NOMO-1 treated with dmso at 0.1 percent for 144 hours (cell line): ENCODE data around the gene RRP9.
"Not testable (repeated sequence)": the region's sequence is repeated elsewhere in the genome, so short reads cannot be mapped to it uniquely, and the experiment has no call there.

Source experiments
- DNase-seq: peaks from one replicate; lab custom pipeline; 2025; ENCODE audit not compliant: unreplicated experiment; lab: John Stamatoyannopoulos, UW

Gene RRP9

GRCh38 chr3:51941798-51942602 lies at the start of gene RRP9, which contains the start of gene PARP3:
Gene RRP9, minus strand, starts transcription at chr3:51941904. Its CDS starts 37 bp downstream, at chr3:51941867.
Gene PARP3, plus strand, starts transcription at chr3:51942363. Its CDS starts 993 bp downstream, at chr3:51943356.
- peak; percentile 100 for DNase-seq

- not testable (repeated sequence) for DNase-seq
These were observed 48.8 kb upstream of the RRP9 start for GRCh38 chr3:51990501-51990971.

- no peak for DNase-seq
These were observed 46.8 kb upstream of the RRP9 start for GRCh38 chr3:51988286-51989146.

DNA sequence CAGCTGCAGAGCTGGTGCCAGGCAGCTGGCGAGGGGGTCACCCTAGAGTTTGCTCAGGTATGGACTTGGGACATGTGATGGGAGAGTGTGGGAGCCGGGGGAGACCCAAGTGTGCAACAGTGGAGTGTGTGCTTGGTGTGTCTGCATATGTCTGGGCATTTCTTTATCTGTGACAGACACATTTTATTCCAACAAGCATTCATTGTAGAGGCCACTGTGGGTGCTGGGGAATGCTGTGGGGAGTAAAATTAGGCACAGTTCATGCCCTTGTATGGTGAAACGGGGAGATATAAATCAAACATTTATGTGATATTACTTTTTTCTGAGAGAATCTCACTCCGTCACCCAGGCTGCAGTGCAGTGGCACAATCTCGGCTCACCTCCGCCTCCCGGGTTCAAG lies 45.9 kb upstream of the RRP9 start:
- no peak for DNase-seq

GRCh38 chr3:51986010-51986947 lies 44.6 kb upstream of the RRP9 start:
- no peak for DNase-seq

DNA sequence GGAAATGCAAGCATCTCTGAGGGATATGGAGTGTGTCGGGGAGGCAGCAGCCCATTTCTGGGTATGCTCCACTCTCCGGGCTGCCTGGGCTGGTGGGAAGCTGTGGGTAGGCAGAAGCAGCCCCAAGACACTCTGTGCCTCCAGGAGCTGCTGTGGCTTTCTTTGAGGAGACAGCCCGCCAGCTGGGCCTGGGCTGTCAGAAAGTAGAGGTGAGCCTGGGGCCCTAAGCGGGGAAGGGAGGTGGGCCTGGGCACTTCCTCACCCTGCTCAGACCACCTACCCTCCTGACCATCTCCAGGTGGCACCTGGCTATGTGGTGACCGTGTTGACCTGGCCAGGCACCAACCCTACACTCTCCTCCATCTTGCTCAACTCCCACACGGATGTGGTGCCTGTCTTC lies 43.4 kb upstream of the RRP9 start:
- no peak for DNase-seq

GRCh38 chr3:51984269-51984647 lies 42.6 kb upstream of the RRP9 start:
- DNase-seq: no peak

GRCh38 chr3:51983578-51984268 lies 42.0 kb upstream of the RRP9 start:
- DNase-seq: no peak

- DNase-seq: peak; percentile 81
These were observed 41.3 kb upstream of the RRP9 start, which contains the start of gene ACY1 for GRCh38 chr3:51982838-51983577. Gene ACY1, plus strand, starts transcription at chr3:51983535. Its CDS starts 530 bp downstream, at chr3:51984065.

GRCh38 chr3:51982352-51982837 lies 40.7 kb upstream of the RRP9 start:
- peak; percentile 61 for DNase-seq

GRCh38 chr3:51980253-51980652 lies 38.5 kb upstream of the RRP9 start:
- no peak for DNase-seq

- DNase-seq: no peak
These were observed 36.4 kb upstream of the RRP9 start for GRCh38 chr3:51978143-51978502.

DNA sequence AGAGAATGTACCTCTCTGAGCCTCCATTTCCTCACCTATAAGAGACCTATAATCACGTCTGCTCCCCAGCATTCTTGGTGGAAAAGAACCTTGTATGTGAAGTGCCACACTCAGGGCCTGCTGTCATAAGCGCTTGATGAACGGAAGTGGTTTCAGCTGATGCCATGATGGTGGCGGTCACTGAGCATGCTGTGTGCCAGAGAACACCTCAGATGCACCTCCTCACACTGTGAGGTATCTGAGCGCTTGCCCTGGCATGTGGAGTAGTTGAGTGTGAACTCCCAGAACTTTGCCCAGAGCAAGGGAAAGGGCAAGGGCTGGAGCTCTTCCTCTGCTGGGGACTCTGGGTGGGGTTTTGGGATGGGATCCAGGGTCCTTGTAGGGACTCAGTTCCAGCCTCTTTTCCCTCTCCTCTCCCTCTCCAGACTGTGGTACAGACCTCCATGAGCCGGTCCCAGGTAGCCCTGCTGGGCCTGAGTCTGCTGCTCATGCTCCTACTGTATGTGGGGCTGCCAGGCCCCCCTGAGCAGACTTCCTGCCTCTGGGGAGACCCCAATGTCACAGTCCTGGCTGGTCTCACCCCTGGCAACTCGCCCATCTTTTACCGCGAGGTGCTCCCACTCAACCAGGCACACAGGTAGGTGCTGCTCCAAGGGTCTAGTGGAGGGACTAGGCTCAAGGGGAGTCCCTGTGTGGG lies 35.9 kb upstream of the RRP9 start:
- DNase-seq: no peak

GRCh38 chr3:51975852-51976549 lies 34.3 kb upstream of the RRP9 start:
- no peak for DNase-seq

GRCh38 chr3:51974963-51975851 lies 33.5 kb upstream of the RRP9 start, which contains the start of gene ABHD14A:
Gene ABHD14A, plus strand, starts transcription at chr3:51975064. Its CDS starts 72 bp downstream, at chr3:51975136.
- peak; percentile 59 for DNase-seq

- no peak for DNase-seq
These were observed 32.7 kb upstream of the RRP9 start for GRCh38 chr3:51974277-51974962.
